Esophagus squamous epithelium (tissue), 4 donors: ENCODE data around the gene ARFRP1.

Experiments used
- CTCF ChIP-seq, 6 experiments: fragments of 450-650 bp in 4 of 6; fragments of 200-600 bp in 2 of 6; sonication (generic) in 2 of 6; IDR thresholded peaks; one replicate each; pipeline ENCODE4 v1.5.1; 2016 to 2019; ENCODE audit warnings: antibody characterized with exemption in 6 of 6, mild to moderate bottlenecking in 4 of 6, moderate library complexity in 4 of 6
- POLR2A ChIP-seq, 4 donors: fragments of 450-650 bp; IDR thresholded peaks; one replicate each; pipeline ENCODE4 v1.6.1; 2017; ENCODE audit warnings: antibody characterized with exemption in 4 of 4, mild to moderate bottlenecking in 4 of 4, moderate library complexity in 3 of 4

GRCh38 chr20:63682384-63683139, 25.2 kb downstream of the ARFRP1 start:
- TF ChIP-seq POLR2A (IDR thresholded peaks at IDR 0.05) (peak in 1 of 4 donors; percentile 23), CTCF (IDR thresholded peaks at IDR 0.05) (no peak)
